ENCODE measurements around the gene RIMOC1.
"Not testable (repeated sequence)": the region's sequence is repeated elsewhere in the genome, so short reads cannot be mapped to it uniquely, and the experiment has no call there.

The RIMOC1 gene

DNA sequence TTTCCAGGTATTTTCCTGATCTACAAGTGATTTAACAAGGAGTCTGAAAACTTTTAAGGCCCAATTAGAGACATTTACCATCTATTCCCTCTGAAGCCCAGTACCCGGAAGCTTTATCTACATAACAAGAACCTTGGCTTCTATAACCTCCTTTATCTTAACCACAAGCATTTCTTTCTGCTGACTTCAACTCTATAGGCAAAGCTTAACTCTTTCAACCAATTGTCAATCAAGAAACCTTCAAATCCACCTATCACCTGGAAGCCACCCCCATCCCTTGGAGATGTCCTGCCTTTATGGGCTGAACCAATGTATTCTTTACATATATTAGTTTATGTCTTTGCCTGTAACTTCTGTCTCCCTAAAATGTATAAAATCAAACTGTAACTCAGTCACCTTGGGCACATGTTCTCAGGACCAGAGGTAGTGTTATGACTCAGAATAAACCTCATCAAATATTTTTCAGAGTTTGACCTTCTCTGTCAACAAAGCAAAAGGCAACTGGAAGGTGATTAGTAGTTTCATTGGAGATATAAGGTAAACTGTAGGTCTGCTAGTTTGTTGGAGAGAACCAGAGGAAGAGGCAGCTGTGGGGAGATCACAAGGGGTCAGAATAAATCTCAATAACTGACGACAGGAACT lies 13.0 kb upstream of the RIMOC1 start:
- DNase-seq (ENCODE audit: low read depth in 2 of 2) = no peak

DNA sequence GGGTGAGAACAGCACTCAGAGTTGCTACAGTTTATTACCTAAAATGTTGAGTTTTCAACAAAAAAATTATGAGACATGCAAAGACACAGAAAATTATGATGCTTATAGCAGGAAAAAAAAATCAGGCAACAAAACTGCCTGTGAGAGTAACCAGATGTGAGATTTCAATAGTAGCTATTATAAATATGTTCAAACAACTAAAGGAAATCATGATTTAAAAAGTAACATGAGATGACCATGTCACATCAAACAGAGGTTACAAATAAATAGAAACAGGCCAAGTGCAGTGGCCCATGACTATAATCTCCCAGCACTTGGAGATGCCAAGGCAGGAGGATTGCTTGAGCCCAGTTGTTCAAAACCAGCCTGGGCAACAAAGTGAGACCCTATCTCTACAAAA lies 12.1 kb upstream of the RIMOC1 start:
- DNase-seq (ENCODE audit: low read depth in 2 of 2) = no peak

DNA sequence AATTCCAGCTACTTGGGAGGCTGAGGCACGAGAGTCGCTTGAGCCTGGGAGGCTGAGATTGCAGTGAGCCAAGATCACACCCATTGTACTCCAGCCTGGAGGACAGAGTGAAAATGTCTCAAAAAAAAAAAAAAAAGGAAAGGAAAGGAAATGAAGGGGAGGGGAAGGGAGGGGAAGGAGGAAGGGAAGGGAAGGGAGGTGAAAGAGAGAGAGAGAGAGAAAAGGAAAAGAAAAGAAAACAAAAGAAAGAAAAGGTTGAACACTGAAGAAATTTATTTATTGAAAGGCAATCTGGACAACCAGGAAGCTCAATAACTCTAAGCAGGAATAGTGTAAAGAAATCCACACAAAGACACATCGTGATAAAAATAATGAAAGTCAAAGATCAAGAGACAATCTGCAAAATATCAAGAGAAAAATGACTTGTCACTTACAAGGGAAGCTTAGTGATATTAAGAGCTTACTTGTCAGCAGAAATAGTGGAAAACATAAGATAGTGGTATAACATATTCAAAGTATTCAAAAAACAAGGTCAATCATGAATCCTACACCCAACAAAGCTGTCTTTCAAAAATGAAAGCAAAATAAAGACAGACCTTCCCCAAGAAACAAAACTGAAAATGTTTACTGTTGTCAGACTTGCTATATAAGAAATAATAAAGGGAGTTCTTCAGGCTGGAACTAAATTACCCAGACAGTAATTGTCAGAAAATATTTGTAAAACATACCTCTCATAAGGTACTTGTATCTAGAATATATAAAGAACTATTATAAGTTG lies 10.9 kb upstream of the RIMOC1 start:
- DNase-seq (ENCODE audit: low read depth in 2 of 2) = no peak

DNA sequence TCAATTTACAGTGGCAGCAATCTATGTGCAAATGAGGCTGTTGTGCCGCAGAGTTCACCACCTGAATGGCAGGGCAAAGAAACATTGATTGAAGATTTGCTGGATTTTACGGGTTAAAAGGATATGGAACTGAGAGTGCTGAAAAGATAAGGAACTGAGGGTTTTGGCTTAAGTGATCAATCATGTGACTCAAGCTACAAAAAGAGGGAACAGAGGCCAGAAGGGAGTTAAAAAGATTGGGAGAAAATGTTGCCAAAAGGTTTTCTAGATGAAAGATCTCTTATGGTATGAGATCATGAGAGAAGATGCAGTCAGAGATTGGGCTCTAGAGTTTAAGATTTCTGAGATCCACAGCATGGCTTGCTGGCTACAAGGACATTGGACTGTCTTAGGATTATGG lies 7.9 kb upstream of the RIMOC1 start:
- no peak for DNase-seq (ENCODE audit: low read depth in 2 of 2)

DNA sequence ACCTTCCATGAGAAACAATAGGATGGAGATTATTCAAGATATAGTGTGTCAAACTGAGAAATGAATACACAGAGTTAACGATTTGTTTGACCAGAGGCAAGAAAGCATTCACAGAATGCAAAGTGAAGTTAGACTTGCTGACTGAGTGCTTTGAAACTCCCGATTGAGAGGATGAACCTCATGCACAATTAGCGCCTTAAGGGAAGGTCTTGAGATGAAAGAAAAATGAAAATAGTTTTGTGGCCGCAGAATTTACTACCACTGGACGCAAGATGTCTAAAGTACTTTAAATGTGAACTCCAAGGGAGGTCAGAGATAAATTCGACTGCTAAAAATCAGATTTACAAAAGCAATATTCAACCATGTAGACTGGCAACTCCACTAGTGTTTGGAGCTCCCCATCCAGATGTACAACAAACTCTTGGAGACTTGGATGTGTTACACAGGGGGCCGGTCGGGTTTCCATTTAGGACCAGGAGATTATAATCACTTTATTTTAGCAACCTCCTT lies 707 bp upstream of the RIMOC1 start:
- no peak for DNase-seq (ENCODE audit: low read depth in 2 of 2)

- DNase-seq (ENCODE audit: low read depth in 2 of 2) = no peak
These were observed 2.0 kb downstream of the RIMOC1 start for GRCh38 chr5:41906151-41906550.

DNA sequence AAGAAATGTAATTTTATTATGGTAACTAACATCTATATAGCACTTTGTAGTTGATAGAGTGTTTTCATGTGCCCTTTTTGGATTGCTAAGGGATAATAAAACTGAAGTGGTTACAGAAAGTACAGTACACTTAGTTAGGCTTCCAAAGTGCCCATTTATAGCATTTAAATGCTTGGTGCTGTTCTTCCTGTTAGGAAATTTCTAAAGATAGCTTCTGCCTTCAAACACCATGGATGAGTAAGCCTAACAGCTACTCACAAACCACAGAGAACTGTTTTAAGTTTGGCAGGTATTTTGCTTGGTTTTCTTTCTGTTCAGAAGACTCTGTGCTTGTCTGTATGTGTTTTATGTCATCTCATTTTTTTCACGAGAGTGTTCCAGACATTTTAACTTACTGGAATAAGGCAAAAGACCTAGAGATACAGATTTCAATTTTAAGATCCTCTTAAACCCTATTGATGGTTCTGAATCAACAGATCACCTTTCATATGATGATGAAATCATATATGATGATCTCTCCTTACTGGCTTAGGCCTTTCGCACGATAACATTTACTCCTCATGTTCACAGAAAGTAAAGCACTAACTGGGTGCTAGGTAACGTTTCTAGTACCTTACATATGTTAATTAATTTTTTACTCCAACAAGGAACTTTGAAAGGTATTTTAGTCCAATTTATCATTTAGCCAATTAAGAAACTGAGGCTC lies 4.4 kb downstream of the RIMOC1 start:
- DNase-seq (ENCODE audit: low read depth in 2 of 2) = no peak

GRCh38 chr5:41918105-41918504 lies 14.0 kb downstream of the RIMOC1 start:
- no peak for DNase-seq (ENCODE audit: low read depth in 2 of 2)

GRCh38 chr5:41921166-41921565 lies 17.0 kb downstream of the RIMOC1 start:
- DNase-seq (ENCODE audit: low read depth in 2 of 2) = no peak

DNA sequence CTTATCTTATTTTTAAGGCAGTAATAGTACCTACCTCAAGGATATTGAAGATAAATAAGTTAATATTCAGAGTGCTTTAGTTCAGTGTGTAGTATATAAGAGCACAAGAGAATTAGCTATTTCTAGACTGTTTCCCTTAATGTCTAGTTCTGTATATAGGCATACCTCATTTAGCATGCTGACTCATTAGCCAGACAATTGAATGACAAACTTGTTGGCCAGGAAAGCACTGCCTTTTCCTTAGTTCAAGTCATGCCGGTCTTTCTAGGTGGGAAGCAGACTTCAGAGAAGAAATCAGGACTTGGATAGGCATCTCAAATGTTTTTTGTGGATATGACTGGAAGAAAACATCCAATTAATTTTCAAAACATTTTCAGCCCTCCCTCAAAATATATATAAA lies 17.7 kb downstream of the RIMOC1 start:
- no peak for DNase-seq (ENCODE audit: low read depth in 2 of 2)

DNA sequence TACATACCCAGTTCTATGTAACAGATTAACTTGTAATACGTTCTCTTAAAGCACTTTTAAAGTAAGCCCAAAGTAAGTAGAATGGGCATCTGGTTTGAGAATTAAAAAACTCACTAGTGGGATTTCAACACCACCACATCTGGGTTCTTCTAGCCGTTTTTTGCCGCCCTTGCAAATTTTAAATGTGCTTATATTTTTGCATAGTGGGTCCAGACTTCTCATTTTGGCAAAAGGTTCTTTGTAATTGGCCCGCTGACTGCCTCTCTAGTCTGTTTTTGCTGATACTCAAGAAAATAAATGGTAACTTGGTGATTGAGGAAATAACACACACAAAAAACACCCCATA lies 20.4 kb downstream of the RIMOC1 start:
- no peak for DNase-seq (ENCODE audit: low read depth in 2 of 2)

DNA sequence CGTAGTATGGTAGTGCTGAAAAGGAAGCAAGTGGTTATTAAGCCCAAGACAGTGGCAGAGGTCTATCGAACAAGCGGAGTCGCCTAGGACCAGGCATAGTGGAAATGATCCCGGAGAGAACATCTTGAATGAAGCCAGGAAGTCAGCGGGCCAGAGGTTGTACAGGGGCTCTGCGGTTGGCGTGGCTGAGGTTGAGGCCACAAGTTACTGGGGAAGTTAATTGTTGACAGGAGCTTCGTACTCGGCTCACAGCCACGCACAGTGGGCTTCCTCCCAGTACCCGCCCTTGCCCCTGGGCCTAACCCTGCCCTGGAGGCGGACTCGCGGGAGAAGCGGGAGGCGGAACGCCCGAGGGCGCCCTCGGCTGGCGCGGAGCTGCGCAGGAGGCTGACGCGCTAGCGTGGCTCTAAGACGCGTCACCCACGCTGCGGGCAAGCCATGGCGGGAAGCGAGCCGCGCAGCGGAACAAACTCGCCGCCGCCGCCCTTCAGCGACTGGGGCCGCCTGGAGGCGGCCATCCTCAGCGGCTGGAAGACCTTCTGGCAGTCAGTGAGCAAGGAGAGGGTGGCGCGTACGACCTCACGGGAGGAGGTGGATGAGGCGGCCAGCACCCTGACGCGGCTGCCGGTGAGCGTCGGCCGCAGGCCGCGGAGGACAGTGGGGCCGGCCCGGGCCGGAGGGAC lies 20.9 kb downstream of the RIMOC1 start, which contains the start of gene FBXO4:
TSS of gene FBXO4 (plus strand) at position 410 of the 683 bp plus-strand sequence. CDS start at position 439, 29 bp downstream.
- peak; percentile 75 to 81 for DNase-seq (ENCODE audit: low read depth in 2 of 2)

DNA sequence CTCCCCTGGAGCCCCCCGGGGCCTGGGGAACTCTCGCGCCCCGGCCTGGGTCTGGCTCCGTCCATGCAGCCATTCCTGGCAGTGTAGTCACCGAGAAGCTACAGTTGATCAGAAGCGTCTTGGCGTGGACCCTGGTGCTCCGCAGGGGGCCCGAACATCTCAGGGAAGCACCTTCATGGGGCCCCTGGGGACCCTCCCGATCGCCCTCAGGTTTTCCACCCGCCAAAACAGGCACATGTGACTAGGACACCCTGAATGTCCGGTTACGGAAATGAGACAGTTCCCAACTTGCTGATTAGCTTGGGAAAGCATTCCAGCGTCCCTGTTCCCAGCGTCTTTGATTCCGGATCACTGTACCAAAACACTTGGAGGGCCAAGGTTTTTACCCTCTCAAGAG lies 21.4 kb downstream of the RIMOC1 start:
- peak in 1 of 2 experiments; percentile 15 for DNase-seq (ENCODE audit: low read depth in 2 of 2)

DNA sequence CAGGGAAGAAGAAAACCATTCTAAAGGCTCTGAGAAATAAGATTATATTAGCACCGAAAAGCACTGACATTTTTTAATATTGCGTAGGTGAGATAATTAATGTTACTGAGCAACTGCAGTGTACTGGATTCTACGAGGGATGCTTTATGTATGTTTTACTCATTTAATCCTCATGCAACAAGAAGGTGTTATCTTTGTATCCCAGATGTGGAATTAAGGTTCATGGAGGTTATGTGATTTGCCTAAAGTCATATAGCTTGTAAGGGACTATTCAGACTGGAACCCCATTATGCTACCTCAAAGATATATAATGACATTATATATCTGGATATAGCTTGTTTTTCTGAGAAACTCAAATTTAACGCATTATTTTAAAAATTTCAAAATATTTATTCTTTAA lies 23.5 kb downstream of the RIMOC1 start:
- no peak for DNase-seq (ENCODE audit: low read depth in 2 of 2)

- no peak for DNase-seq (ENCODE audit: low read depth in 2 of 2)
These were observed 24.9 kb downstream of the RIMOC1 start for GRCh38 chr5:41929035-41929434.

DNA sequence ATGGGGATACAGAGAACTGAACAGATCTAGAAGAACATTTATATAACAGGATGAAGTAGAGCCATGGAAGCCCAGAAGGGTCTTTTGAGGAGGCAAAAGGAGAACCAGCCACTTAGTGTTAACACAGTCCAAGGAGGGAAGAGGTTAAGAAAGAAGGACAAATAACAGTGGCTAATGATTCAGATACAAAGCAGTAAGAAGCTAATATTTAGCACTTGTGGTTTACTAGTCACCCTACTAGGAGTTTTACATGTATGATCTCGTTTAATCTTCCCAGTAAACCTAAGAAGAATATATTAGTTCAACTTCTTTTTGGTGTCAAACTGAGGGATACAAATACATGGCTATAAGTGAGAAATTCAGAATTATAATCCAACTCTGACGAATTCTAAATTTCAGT lies 28.6 kb downstream of the RIMOC1 start:
- no peak for DNase-seq (ENCODE audit: low read depth in 2 of 2)

DNA sequence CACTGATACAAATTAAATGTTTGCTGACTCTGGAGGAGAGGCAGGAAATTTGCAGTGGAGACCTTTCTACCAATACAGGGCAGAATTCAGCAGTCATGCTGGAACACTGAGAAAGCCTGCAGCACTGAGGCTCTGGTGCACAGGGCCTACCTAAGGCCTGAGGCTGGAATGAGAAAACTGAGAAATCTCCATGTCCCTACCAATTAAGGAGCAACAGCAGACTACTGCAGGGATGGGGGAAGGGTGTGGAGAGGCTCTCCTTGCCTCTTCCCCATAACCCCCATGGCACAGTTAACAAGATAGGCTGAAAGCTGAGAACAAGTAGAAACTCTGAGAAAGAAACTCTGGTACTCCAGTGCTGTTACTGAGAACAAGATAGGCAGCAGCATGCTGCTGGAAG lies 31.4 kb downstream of the RIMOC1 start:
- DNase-seq (ENCODE audit: low read depth in 2 of 2) = no peak

DNA sequence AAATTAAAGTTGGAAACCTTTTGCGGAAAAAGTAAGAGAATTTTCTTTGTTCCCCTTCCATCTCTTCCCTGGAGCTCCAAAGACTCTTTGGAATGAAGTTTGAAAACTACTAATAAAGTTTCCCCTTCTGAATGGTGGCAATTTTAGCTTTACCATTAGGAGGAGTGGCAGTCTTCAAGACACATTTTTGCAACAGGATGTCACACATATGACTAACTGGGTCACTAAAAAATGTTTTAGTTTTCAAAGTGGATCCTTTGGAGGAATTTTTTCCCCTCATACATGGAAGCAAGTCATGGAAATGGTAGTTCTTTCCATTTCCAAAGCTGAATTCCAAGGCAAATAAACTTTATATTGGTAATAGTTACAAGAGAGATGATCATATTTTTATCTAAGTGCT lies 36.5 kb downstream of the RIMOC1 start:
- DNase-seq (ENCODE audit: low read depth in 2 of 2) = no peak

GRCh38 chr5:41945332-41945955 lies 41.3 kb downstream of the RIMOC1 start:
- DNase-seq (ENCODE audit: low read depth in 2 of 2) = not testable (repeated sequence)

GRCh38 chr5:41951224-41951623 lies 47.1 kb downstream of the RIMOC1 start:
- DNase-seq (ENCODE audit: low read depth in 2 of 2) = no peak

Data from stimulated activated CD4-positive, alpha-beta T cell treated with anti-CD3 and anti-CD28 coated beads, Interleukin-12 subunit alpha, Interleukin-12 subunit beta, amount 100 ng/mL, for 24 hours (primary cell).